HG02763 (cell line): ENCODE measurements around the gene NTM.

Source experiments
- ATAC-seq: cut with Tn5 transposase; IDR thresholded peaks from one replicate; pipeline ENCODE4 v1.9.1; 2021; ENCODE audit warnings: mild to moderate bottlenecking, moderate library complexity; ENCODE audit not compliant: unreplicated experiment

NTM gene

GRCh38 chr11:131458421-131458820 lies 88.0 kb downstream of the NTM start:
- ATAC-seq: no peak

DNA sequence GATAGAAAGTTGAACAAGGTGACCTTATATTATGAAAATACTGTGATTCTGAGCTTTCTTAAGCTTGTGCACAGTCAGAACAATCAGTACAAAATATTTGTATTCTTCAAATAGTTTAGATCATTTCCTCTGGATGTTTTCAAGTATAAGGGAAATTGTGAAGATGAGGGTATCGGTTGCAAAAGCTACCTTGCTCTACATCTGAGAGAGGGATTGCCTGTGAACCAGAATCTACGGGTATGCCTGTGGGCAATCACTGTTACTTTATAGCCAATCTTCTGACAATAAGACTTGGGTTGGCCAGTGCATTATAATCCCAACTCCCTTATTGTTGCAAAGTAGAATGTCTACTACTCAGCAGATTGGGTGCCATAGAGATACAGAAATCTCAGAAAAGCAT lies 90.5 kb downstream of the NTM start:
- no peak for ATAC-seq

- no peak for ATAC-seq
Measured at GRCh38 chr11:131462622-131463021, 92.2 kb downstream of the NTM start.

- no peak for ATAC-seq
Measured at GRCh38 chr11:131463162-131463561, 92.7 kb downstream of the NTM start.

GRCh38 chr11:131463649-131464425 lies 93.4 kb downstream of the NTM start:
- no peak for ATAC-seq

DNA sequence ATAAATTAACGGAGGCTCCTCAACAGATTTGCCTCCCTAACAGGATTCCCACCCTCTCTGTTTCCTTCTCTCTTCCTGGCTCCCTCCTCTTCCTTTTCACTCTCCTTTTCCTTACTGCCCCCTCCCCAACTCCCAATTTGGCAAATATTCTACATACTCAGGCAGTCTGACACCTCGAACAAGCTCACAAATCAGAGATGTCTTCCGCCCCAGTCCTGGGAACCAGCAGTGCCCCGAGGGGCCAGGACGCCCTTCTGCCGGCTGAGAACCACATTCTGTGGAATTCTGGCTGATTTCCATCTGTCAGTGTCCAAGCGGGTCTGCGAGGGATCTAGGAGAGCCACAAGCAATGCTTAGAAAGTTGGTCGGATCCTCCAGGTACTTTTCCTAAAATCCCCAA lies 94.0 kb downstream of the NTM start:
- ATAC-seq: no peak

GRCh38 chr11:131465039-131465438 lies 94.6 kb downstream of the NTM start:
- ATAC-seq: no peak

DNA sequence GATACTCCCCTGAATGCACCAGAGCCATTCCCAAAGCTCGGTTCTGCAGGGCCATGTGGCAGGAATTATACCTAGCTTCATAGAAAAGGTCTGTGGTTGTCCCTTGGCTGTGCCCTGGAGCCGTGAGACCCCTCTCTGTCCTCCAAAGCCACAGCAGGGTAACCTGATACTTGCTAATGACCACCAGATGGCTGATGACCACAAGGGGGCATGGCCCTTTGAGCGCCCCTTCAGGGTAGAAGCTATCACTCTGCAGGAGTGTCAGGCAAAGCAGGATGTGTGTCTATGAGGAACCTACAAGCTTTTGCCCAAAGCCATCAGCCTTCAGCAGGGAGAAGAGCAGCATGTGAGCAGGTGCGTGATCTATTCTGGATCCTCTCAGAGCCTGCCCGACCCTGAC lies 95.3 kb downstream of the NTM start:
- no peak for ATAC-seq

DNA sequence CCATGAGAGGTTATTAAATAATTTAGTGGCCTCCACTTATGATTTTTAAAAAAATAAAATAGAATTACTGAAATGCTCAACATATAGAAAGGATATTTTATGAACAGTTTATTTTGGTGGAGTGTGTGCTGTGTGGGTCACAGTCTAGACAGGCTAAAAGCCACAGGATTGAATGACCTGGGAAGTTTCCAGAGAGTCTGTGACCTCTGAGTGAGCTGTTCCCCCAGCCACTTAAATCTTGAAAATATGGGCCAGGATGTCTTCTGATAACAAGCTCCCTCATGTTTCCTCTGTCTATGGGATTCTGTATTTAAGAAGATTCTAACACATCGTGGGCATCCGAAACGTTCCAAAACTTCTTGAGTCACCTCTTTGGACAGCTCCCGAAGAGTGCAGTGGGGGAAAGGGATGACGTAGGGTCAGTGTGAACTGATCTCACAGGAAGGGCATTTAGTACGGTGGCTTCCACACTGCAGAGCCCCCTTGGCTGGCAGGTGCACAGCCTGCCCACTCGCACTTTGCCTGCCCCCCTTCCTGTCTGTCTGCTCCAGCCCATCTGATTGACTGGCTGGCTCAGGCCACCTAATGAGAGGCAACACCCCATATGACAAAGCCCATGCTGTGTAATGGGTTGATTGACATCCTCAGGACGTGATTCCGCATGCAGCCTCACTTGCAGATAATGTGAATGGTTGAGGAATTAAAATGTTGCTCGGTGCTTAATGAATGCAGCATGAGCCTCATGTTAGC lies 97.4 kb downstream of the NTM start:
- no peak for ATAC-seq

GRCh38 chr11:131468565-131468964 lies 98.2 kb downstream of the NTM start:
- no peak for ATAC-seq

DNA sequence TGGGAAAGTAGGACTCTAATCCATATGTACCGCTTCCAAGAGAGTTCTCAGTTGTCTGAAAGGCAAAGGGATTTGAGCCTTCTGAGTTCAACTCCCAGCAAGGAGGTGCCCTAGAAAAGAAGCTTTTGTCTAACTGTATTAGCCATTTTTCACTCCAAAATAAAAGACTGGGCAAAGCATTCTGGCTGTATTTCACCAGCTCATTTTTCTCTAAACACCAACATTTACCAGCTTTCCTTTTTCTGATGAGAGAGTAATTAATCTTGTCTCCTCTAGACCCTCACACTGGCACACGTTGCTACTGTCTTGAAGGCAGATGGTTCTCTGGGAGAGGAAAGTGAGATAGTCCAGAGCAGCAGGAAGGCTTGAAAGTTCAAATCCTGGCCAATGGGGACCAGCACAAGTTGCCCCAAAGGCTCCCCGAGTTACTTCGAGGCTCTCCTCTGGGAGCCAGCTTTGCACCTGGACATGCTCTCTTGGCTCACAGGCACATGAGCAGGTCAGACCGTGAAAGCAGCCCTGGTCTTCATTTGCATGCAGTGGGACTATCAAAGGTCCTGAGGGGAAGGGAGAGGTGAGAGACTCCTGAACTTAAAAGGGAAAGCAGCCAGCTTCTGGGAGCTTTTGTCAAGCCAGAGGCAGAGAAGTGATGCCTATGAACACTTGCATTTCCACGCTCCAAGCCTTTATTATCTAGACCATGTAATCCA lies 100.0 kb downstream of the NTM start:
- no peak for ATAC-seq

GRCh38 chr11:131471976-131472375 lies 101.6 kb downstream of the NTM start:
- no peak for ATAC-seq

DNA sequence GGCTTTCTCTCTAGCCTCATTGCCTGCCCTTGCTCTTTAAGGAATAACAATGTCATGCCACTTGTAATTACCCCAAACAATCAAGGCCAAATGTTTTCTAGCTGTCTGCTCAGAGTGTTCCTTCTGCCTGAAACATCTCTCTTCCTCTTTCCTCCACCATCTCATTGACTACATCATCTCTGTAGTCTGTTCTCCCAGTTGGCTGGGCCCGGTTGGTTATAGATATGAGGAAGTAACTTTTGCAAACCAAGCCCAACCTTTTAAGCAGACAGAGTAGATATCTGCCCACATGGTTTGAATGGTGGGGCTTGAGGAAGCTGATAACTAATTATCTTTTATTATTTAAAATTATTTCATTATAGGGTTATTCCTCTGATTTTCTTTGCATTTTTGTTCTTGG lies 104.5 kb downstream of the NTM start:
- ATAC-seq: no peak

GRCh38 chr11:131476266-131476665 lies 105.9 kb downstream of the NTM start:
- ATAC-seq: no peak

- no peak for ATAC-seq
Measured at GRCh38 chr11:131478341-131478740, 107.9 kb downstream of the NTM start.

DNA sequence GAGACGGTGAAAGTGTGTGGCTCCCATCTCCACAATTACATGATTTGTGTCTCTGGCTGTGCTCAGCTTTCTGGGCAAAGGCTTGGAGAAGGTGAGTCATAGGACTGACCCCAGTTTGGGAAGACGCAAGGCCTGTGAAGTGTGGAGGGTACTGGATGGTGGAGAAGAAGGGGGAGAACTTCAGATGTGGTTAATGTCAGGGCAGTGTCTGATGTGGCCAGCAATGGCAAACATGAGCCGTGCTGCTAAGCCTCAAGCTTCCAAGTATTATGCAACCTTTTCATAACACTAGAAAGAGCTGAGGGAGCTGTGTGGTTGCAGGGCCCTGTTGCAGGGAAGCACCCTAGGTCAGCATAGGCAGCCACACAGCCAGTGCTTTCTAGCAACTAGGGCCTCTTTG lies 110.9 kb downstream of the NTM start:
- ATAC-seq: no peak

DNA sequence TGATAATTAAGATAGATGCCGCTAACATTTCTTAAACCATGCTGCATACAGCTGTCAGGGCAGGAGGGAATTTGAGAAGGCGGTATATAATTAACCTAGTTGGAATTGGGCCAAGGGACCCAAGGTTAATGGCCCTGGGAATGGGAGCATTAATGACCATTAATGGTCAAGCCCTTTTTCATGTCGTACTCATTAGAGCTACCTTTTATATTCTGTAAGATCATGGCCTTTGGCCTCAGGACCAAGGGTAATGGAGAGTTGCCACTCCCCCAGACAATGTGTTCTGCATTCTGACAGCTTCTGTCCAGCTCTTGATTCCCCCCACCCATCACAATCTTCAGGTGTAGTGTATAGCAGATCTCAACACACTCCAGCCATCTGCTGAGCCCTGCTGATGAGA lies 111.6 kb downstream of the NTM start:
- ATAC-seq: no peak

DNA sequence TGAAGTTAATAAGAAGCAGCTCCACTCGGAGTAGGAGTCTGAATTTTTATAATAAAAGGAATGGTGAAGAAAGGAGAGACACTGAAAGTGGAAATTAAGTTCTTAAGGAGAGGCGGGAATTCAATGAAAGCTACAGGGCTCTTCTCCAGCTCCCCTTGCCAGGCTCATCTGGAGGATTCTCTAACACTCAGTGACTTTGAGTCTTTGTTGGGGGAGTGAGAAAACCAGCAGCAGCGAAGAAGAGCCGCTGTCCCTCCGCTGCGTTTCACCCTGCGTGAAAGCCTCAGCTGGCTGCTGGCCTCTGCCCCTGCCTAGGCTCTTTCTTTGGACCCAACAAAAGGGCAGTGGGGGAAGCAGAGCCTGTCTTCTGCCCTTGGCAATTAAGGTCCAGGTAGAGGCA lies 113.0 kb downstream of the NTM start:
- ATAC-seq: no peak

DNA sequence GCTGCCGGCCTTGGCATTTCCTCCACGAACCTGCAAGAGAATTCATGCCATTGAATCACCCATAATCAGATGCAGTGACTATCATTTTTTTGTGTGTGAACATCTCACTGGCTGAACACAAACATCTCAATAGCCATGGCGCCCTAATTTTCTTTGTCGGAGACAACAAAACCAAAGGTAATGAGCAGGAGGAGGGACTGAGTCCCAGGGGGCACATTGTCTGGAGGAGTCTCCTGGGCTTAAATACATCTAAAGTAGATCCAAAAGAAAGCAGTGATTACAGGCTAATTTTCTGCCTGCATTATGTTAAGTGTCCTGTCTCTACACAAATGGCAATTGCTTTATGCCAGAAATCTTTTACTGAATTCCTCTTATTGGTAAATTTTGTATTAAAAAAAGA lies 113.5 kb downstream of the NTM start:
- no peak for ATAC-seq

DNA sequence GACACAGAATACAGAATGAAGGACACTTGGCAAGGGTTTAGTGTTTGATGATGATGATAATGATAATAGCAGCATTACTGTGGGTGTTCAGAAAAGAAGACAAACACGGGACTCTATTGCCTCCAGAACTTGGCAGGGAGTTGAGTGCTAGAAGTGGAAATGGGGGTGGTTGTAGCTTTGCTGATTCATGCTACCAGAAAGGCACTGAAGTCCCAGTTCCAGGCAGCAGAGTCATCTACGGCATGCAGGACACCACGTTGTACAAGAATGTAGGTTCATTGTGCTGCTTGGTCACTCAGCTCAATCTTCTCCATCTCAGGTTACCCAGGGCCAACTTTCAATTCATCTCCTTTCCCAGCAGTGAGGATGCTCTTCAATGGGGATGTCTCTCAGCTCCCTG lies 115.7 kb downstream of the NTM start:
- no peak for ATAC-seq

- ATAC-seq: no peak
Measured at GRCh38 chr11:131486937-131487635, 116.7 kb downstream of the NTM start.
